DMS153 (cell line): ENCODE results near the gene OXCT1.

Source experiments
- DNase-seq: peaks from one replicate; lab custom pipeline; 2025; lab: John Stamatoyannopoulos, UW

Gene OXCT1

DNA sequence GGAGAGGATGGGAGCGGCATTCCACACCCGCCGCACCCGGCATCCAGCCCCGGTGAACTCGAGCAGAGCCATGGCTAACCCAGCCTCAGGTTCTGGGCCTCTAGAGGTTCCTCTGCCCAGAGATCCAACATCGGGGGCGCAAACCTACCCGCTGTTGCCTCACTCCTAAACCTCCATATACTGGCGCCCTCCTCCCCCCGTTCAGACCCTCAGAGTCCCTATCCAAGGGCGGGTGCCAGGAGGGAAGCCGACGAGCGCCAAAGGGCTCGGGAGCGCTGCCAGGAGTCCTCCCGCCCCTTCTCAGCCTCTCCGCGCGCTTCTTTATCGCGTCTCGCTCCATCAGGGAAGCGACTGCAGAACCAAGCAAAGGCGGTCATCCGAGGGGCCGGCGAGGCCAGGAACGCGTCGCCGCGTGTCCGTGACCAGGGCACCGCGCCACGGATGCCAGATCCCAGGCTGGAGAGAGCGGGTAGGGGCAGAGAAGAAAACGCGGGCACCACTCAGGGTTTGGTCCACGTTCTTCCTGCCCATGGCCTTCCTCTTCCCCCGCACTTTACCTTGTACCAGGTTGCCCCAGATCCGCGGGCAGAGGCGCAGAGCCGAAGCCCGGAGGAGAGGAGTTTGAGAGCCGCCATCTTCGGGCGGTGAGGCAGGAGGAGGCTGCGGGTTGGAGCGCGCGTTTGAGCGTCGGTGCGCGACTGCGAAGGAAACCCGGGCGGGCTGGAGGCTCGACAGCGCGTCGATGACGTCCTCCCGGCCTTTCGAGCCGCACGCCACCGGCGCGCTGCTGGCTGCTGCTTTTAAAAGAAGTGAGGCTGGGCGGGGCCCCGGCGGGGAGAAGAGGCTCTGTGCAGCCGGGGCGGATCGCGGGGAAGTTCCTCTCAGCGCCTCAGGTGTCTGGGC is at the start of gene OXCT1:
Gene OXCT1 (minus strand): TSS at position 702 of the 903 bp plus-strand sequence. CDS start 67 bp downstream, at position 635.
- peak; percentile 83 for DNase-seq

DNA sequence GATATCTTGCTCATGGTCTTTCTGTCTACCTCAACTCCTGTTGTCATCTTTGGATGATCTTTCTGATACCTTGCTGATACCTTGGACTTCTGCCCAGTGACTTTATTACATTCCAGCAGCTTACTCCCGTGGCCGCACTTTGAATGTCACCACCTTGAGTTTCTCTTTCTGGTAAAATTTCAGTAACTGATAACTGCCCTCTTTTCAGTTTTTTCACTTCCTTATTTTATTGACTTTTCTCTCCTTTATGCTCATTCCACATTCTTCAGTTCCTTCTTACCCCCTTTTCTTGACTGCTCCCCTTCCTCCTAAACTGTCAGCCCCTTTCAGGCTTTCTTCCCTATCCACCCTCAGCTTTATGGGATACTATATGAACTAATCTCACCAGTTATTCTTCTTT is 47.9 kb upstream of the OXCT1 start:
- no peak for DNase-seq

DNA sequence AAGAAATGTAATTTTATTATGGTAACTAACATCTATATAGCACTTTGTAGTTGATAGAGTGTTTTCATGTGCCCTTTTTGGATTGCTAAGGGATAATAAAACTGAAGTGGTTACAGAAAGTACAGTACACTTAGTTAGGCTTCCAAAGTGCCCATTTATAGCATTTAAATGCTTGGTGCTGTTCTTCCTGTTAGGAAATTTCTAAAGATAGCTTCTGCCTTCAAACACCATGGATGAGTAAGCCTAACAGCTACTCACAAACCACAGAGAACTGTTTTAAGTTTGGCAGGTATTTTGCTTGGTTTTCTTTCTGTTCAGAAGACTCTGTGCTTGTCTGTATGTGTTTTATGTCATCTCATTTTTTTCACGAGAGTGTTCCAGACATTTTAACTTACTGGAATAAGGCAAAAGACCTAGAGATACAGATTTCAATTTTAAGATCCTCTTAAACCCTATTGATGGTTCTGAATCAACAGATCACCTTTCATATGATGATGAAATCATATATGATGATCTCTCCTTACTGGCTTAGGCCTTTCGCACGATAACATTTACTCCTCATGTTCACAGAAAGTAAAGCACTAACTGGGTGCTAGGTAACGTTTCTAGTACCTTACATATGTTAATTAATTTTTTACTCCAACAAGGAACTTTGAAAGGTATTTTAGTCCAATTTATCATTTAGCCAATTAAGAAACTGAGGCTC is 38.3 kb upstream of the OXCT1 start:
- DNase-seq, result no peak

DNA sequence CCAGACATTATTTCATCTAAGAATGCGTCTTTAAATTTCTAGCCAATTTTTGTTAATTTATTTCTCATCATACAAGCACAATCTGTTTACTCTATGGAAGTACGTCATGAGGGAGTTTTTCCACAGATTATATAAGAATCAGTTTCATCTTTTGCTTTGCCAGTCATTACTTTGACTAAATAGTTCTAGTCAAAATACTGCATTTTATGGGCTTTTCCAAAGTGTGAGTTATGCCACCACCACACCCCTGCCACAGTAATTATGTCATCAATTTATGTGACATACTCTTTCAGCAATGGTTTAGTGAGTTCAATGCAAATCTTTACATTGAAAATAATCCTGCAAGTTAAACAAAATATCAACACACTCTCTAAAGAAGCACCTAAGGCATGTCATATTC is 35.9 kb upstream of the OXCT1 start:
- DNase-seq, result no peak

DNA sequence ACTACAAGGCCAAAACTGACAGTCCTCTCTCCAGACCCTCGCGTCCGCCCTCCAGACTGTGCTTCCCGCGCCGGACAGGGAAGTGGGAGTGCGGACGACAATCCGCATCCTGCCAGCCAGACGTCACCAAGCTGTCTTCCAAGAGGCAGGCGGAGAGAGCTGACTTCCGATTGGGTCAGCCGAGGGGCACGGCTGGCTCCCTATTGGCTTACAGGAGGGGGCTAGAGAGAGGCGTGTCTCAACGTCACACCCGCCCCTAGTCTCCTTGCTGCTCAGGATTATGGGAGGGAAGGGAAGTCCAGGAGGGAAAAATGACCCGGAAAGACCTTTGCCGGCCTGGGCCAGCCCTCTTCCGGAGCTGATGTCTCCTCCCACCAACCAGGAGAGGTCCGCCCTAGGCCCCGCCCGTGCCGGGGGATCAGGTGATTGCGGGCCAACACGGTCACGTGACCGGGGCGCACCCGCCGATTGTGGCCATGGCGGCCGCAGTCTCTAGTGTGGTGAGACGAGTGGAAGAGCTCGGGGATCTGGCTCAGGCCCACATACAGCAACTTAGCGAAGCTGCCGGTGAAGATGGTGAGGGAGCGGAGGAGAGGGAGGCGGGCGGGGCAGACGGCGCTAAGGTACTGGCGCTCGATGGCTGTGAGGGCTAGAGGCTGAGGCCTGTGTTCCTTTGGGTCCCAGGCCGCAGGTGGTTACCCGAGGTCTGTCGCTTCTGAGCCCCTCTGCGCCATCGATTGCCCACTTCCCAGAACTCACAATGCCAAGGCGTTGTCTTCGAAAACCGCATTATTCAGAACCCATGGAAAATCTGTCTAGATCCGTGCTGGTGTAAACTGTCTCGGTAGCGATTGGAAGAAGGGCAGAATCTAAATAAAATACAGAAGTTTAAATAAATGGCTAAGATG is 33.9 kb upstream of the OXCT1 start, which contains the start of gene RIMOC1:
Gene RIMOC1 (plus strand): TSS at position 453 of the 908 bp plus-strand sequence. CDS start 24 bp downstream, at position 477.
- peak; percentile 100 for DNase-seq

DNA sequence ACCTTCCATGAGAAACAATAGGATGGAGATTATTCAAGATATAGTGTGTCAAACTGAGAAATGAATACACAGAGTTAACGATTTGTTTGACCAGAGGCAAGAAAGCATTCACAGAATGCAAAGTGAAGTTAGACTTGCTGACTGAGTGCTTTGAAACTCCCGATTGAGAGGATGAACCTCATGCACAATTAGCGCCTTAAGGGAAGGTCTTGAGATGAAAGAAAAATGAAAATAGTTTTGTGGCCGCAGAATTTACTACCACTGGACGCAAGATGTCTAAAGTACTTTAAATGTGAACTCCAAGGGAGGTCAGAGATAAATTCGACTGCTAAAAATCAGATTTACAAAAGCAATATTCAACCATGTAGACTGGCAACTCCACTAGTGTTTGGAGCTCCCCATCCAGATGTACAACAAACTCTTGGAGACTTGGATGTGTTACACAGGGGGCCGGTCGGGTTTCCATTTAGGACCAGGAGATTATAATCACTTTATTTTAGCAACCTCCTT is 33.2 kb upstream of the OXCT1 start:
- DNase-seq, result no peak

DNA sequence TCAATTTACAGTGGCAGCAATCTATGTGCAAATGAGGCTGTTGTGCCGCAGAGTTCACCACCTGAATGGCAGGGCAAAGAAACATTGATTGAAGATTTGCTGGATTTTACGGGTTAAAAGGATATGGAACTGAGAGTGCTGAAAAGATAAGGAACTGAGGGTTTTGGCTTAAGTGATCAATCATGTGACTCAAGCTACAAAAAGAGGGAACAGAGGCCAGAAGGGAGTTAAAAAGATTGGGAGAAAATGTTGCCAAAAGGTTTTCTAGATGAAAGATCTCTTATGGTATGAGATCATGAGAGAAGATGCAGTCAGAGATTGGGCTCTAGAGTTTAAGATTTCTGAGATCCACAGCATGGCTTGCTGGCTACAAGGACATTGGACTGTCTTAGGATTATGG is 26.0 kb upstream of the OXCT1 start:
- no peak for DNase-seq

DNA sequence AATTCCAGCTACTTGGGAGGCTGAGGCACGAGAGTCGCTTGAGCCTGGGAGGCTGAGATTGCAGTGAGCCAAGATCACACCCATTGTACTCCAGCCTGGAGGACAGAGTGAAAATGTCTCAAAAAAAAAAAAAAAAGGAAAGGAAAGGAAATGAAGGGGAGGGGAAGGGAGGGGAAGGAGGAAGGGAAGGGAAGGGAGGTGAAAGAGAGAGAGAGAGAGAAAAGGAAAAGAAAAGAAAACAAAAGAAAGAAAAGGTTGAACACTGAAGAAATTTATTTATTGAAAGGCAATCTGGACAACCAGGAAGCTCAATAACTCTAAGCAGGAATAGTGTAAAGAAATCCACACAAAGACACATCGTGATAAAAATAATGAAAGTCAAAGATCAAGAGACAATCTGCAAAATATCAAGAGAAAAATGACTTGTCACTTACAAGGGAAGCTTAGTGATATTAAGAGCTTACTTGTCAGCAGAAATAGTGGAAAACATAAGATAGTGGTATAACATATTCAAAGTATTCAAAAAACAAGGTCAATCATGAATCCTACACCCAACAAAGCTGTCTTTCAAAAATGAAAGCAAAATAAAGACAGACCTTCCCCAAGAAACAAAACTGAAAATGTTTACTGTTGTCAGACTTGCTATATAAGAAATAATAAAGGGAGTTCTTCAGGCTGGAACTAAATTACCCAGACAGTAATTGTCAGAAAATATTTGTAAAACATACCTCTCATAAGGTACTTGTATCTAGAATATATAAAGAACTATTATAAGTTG is 23.0 kb upstream of the OXCT1 start:
- DNase-seq, result no peak

DNA sequence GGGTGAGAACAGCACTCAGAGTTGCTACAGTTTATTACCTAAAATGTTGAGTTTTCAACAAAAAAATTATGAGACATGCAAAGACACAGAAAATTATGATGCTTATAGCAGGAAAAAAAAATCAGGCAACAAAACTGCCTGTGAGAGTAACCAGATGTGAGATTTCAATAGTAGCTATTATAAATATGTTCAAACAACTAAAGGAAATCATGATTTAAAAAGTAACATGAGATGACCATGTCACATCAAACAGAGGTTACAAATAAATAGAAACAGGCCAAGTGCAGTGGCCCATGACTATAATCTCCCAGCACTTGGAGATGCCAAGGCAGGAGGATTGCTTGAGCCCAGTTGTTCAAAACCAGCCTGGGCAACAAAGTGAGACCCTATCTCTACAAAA is 21.8 kb upstream of the OXCT1 start:
- no peak for DNase-seq

DNA sequence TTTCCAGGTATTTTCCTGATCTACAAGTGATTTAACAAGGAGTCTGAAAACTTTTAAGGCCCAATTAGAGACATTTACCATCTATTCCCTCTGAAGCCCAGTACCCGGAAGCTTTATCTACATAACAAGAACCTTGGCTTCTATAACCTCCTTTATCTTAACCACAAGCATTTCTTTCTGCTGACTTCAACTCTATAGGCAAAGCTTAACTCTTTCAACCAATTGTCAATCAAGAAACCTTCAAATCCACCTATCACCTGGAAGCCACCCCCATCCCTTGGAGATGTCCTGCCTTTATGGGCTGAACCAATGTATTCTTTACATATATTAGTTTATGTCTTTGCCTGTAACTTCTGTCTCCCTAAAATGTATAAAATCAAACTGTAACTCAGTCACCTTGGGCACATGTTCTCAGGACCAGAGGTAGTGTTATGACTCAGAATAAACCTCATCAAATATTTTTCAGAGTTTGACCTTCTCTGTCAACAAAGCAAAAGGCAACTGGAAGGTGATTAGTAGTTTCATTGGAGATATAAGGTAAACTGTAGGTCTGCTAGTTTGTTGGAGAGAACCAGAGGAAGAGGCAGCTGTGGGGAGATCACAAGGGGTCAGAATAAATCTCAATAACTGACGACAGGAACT is 21.0 kb upstream of the OXCT1 start:
- DNase-seq, result no peak

DNA sequence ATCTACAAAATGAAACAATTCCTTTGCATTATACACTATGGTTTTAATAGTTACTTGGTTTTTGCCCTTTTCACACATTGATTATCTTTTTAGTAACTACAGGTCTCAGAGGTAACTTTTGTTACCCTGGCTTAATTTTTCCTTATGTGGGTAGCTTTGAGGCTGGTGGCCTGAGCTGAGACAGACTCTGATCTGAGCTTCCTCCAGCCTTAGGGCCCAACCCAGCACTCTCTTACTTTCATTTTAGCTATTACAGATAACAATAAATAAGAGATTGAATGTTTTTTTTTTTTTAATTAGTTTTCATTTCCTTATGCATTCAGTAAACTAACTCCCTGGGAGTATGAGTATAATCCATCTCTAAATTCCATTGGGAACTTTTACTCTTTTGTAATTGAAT is 15.1 kb upstream of the OXCT1 start:
- no peak for DNase-seq

DNA sequence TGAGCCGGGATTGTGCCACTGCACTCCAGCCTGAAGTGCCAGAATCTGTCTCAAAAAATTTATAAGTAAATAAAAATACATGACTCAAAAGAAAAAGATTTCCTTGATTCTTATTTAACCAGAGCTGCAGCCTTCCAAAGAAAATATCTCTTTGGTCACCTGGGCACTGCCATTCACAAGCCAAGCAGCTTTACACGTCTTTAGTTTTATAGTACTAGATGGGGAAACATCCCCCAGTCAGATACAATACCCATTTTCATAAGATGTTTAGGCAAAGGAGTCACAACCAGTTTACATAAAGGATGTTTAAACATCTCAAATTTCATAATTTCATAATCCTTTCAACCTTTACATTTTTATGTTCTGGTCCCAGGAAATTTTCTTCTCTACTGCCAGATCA is 13.7 kb upstream of the OXCT1 start:
- no peak for DNase-seq

DNA sequence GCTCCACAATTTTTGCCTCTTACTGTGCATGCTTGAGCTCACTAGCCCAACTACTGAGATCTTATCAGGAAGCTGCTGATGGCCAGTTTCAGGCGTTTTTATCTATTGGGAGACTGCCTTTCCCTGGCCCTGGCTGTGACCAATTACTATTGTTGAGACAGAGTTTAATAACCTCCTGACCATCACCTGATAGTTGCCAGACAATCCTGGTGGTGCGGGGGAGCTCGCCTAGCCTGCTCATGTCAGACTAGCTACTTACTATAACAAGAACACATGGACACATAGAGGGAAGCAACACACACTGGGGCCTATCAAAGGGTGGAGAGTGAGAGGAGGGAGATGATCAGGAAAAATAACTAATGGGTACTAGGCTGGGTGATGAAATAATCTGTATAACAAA is 13.0 kb upstream of the OXCT1 start:
- no peak for DNase-seq

DNA sequence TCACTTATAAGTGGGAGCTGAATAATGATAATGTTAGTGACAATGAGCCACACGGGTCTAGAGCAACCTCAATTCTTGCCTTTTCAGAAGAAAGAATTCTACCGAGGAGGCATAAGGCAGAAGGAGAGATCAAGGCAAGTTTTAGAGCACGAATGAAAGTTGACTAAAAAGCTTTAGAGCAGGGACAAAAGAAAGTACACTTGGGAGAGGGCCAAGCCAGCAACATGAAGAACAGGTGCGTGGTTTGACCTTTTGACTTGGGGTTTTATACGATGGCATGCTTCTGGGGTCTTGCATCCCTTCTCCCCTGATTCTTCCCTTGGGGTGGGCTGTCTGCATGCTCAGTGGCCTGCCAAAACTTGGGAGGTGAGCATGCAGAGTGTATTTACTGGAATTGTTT is 12.5 kb upstream of the OXCT1 start:
- DNase-seq, result no peak

DNA sequence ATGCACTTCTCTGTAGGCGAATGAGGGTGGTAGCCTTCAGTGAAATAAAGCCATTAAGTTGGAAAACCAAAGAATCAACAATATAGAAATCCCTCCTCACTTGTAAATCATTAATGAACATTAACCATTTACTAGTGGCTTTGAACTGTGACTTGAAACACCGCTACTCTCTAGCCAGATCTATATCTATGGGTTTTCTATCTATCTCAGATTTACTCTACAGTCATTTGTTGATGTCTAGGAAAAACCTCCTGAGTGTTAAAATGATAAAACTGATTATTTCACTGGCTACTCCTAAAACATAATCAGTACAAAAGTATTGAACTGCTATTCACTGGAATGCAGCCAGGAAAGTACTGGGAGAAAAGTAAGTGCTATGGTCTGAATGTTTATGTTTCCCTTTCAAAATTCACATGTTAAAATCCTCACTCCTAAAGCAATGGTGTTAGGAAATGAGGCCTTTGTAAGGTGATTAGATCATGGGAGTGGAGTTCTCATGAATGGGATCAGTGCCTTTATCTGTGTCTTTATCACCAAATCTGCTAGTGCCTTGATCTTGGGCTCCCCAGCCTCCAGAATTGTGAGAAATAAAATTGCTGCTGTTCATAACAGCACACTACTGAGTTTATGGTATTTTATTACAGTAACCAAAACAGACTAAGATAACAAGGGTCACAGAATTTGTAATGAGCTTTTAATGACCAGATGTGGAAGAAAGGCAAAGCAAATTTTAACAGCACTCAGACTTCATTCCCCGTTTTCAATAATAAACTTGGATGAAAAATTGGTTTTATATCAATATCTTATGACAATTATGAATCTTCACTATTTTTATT is 8.6 kb upstream of the OXCT1 start:
- DNase-seq, result no peak

DNA sequence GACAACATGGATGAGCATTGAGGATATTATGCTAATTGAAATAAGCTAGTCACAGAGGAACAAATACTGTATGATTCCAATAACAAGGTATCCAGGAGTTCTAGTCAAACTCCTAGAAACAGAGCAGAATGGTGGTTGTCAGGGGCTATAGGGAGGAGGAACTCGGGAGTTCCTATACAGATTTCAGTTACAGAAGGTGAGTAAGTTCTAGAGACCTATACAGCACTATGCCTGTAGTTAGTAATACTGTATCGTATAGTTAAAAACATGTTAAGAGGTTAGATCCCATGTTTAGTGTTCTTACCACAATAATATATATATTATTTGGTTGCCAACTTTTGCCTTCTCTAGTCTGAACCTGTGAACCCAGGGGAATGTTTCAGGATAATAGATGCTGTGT is 7.9 kb upstream of the OXCT1 start:
- DNase-seq, result no peak

DNA sequence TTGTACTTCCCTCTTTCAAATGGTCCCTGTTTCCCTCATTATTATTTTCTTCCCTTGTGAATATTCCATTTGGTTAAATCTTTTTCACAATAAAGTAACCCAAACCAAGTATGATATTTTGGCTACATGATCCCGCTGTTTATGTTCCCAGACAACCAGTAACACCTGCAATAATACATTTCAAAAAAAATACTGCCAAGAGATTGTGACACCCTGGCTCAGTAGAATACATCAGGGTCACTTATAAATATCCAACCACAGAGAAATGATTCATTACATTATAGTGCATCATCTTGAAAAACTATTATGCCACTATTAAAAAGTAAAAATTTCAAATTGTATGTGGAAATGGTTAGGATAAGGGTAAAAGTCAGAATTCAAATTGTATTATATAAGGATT is 7.2 kb upstream of the OXCT1 start:
- DNase-seq, result no peak

DNA sequence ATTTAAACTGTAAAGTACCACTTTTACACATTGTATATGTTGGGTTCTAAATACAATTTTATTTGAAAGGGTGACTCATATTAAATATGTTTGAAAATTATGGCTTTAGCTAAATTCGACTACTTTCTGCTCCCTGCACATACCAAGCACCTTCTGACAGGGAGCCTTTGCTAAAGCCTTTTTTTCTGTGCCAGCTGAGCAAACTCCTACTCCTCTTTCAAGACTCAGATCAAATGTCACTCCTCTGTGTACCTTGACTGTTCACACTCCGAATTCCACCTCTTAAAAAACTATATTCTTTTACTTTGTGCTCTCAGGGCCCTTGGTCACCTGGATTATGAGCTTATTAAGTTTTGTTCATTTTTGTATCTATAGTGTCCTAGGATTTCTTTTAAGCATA is 6.5 kb upstream of the OXCT1 start:
- DNase-seq, result no peak

DNA sequence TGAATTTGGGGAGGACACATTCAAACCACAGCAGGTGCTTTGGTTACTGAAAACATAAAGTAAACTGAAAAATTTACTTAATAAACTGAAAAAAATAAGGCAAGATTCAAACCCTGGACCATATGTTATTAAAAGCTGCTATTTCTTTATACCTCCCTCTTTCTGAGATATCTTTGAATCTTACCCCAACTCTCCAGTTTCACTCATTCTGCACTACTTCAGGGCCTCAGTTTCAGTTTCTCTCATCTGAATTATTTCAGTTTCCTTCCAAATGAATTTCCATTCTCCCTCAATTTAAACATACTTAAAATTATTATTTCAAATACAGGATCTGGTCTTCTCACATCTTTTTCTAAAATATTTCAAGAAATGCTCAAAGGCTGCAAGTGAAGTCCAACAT is 4.9 kb upstream of the OXCT1 start:
- no peak for DNase-seq
